Chondrocyte (in vitro differentiated cells): Measurements from ENCODE around the gene WNT3. TPM values are rescaled to one million over a fixed set of nuclear protein-coding genes. Genes with fewer than 3 reads are reported as not detected.
"Not testable (repeated sequence)": the region's sequence is repeated elsewhere in the genome, so short reads cannot be mapped to it uniquely, and the experiment has no call there.

ENCODE experiments used
- DNase-seq: peaks from one replicate; pipeline ENCODE4 v3.0.0; 2021; ENCODE audit warnings: mixed read lengths, low spot score
- H3K27ac Mint-ChIP-seq: one replicate; pipeline ENCODE4 v1.8.0; 2021; ENCODE audit warnings: mild to moderate bottlenecking, moderate library complexity, mixed read lengths; ENCODE audit not compliant: unreplicated experiment
- H3K27me3 Mint-ChIP-seq: 2 replicates; pipeline ENCODE4 v1.8.0; 2021; ENCODE audit warnings: low read depth, mixed read lengths
- H3K36me3 Mint-ChIP-seq: 2 replicates; pipeline ENCODE4 v1.8.0; 2021; ENCODE audit warnings: low read depth, mixed read lengths
- H3K4me1 Mint-ChIP-seq: 2 replicates; pipeline ENCODE4 v1.8.0; 2021; ENCODE audit warnings: low read depth, mild to moderate bottlenecking, mixed read lengths
- H3K4me3 Mint-ChIP-seq: one replicate; pipeline ENCODE4 v1.8.0; 2021; ENCODE audit warnings: mild to moderate bottlenecking, moderate library complexity, mixed read lengths; ENCODE audit not compliant: unreplicated experiment
- H3K9me3 Mint-ChIP-seq: 2 replicates; pipeline ENCODE4 v1.8.0; 2021; ENCODE audit warnings: low read depth, mixed read lengths
- total RNA-seq: library from RNA; stranded (reverse); gene quantifications from 3 replicates; pipeline ENCODE4 v1.2.1, GENCODE V29; 2021
- TF ChIP-seq, protein P1 (sequence below): fragments of 200-600 bp; sonication (generic); IDR thresholded peaks from 2 replicates; pipeline ENCODE4 v1.5.0; 2021; ENCODE audit warnings: antibody characterized with exemption, mild to moderate bottlenecking, moderate library complexity

The WNT3 gene
- total RNA-seq, 1 donor from 2014 or later: 4.9 TPM

DNA sequence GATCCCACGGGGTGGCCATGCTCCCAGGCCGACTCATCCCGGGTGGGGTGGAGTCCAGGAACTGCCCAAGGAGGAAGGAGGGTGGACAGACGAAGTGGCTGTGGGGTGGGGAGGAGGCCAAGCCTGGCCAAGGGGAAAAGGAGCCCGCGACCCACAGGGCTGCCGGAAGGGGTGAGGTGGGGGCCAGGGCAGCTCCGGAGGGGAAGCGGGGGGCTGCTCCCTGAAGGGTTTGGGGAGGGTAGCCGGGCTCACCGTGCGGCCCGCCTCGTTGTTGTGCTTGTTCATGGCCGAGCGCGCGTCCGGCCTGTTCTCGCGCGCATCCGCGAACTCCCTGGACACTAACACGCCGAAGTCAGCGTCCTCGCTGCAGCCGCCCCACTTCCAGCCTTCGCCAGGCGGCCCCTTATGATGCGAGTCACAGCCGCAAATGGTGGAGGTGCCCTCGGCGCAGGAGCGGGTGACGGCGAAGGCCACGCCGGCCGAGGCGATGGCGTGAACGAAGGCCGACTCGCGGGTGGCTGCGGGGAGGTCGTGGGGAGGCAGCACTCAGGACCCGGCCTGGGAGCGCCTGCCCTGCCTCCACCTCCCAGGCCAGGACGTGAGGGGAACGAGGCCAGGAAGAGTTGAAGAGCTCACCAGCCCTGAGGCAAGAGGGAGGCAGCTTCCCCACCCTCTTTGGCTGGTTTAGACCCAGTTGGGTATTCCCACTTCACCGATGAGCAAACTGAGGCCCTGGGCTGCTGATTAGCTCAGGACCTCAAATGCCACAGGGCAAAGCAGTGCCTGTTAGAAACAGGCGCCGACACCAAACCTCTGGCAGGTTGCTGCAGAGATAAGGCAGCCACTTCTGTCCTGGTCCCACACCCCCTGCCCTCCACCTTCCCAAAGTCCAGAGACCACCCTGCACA is 48.7 kb downstream of the WNT3 start:
- TF ChIP-seq, protein P1, sequence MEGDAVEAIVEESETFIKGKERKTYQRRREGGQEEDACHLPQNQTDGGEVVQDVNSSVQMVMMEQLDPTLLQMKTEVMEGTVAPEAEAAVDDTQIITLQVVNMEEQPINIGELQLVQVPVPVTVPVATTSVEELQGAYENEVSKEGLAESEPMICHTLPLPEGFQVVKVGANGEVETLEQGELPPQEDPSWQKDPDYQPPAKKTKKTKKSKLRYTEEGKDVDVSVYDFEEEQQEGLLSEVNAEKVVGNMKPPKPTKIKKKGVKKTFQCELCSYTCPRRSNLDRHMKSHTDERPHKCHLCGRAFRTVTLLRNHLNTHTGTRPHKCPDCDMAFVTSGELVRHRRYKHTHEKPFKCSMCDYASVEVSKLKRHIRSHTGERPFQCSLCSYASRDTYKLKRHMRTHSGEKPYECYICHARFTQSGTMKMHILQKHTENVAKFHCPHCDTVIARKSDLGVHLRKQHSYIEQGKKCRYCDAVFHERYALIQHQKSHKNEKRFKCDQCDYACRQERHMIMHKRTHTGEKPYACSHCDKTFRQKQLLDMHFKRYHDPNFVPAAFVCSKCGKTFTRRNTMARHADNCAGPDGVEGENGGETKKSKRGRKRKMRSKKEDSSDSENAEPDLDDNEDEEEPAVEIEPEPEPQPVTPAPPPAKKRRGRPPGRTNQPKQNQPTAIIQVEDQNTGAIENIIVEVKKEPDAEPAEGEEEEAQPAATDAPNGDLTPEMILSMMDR: no peak
- peak; percentile 85 for DNase-seq
- Mint-ChIP-seq H3K4me3 (no peak overlapping the region), H3K9me3 (no peaks in the 10 kb centered on the region), H3K36me3 (no peaks in the 10 kb centered on the region), H3K27ac (no peak overlapping the region), H3K4me1 (peaks cover 15% of the 10 kb centered on the region), H3K27me3 (no peaks in the 10 kb centered on the region)

GRCh38 chr17:46768896-46769295 is 49.6 kb downstream of the WNT3 start:
- not testable (repeated sequence) for H3K9me3 Mint-ChIP-seq, H3K27me3 Mint-ChIP-seq, H3K4me3 Mint-ChIP-seq, H3K36me3 Mint-ChIP-seq, H3K27ac Mint-ChIP-seq, DNase-seq
- H3K4me1 Mint-ChIP-seq: peaks cover 24% of the 10 kb centered on the region

DNA sequence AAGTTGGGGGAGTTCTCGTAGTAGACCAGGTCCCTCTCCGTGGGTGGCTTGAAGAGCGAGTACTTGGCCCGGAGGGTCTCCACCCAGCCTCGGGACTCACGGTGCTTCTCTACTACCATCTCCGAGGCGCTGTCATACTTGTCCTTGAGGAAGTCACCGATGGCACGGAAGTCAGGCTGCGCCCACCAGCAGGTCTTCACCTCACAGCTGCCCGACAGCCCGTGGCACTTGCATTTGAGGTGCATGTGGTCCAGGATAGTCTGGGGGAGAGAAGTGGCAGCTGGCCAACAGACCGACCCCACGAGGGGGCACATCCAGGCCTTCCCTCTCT is 50.0 kb downstream of the WNT3 start:
- H3K4me3 Mint-ChIP-seq: no peak overlapping the region
- TF ChIP-seq, protein P1: no peak
- H3K27ac Mint-ChIP-seq: no peak overlapping the region
- H3K9me3 Mint-ChIP-seq: no peaks in the 10 kb centered on the region
- no peaks in the 10 kb centered on the region for H3K36me3 Mint-ChIP-seq
- H3K4me1 Mint-ChIP-seq: peaks cover 27% of the 10 kb centered on the region
- peak; percentile 80 for DNase-seq
- no peaks in the 10 kb centered on the region for H3K27me3 Mint-ChIP-seq

GRCh38 chr17:46766493-46767491 is 51.7 kb downstream of the WNT3 start:
- H3K4me3 Mint-ChIP-seq: no peak overlapping the region
- H3K27ac Mint-ChIP-seq: no peak overlapping the region
- DNase-seq: no peak
- H3K9me3 Mint-ChIP-seq: no peaks in the 10 kb centered on the region
- H3K36me3 Mint-ChIP-seq: peaks cover 3% of the 10 kb centered on the region
- TF ChIP-seq, protein P1: no peak
- no peaks in the 10 kb centered on the region for H3K27me3 Mint-ChIP-seq
- peaks cover 29% of the 10 kb centered on the region for H3K4me1 Mint-ChIP-seq

DNA sequence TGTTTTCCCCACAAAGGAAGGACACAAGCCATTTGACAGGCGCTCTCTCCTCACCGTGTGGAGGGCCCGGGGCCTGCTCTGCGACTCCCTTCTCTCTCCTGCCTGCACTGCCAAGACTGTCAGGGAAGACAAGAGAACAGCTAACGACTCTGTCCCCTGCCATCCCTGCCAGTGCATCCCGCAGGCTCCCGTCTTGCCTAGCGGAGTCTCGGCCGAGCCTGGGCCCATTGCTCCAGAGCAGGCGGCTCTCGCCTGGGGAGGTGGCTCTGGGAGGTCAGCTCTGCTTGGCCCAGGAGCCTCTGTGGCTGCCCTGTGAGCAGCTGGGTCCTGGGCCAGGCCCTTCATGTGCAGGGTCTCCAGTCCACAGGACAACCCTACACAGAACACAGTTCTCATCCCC is 53.0 kb downstream of the WNT3 start:
- H3K4me3 Mint-ChIP-seq: no peak overlapping the region
- no peak overlapping the region for H3K27ac Mint-ChIP-seq
- H3K4me1 Mint-ChIP-seq: peaks cover 25% of the 10 kb centered on the region
- H3K36me3 Mint-ChIP-seq: peaks cover 3% of the 10 kb centered on the region
- no peak for DNase-seq
- H3K9me3 Mint-ChIP-seq: no peaks in the 10 kb centered on the region
- no peaks in the 10 kb centered on the region for H3K27me3 Mint-ChIP-seq
- TF ChIP-seq, protein P1: no peak
